GM12878 (cell line): ENCODE data around the gene C16orf87. TPM values are rescaled to one million over a fixed set of nuclear protein-coding genes. Genes with fewer than 3 reads are reported as not detected.

Source experiments
- ATAC-seq: fragments of 200-7000 bp; cut with Tn5 transposase; 3 replicates; pipeline ENCODE4 v1.9.1; 2020; ENCODE audit warnings: mild to moderate bottlenecking, moderate library complexity
- BruUV-seq: library from RNA; stranded (reverse); fragments of 400-500 nt; replicated peaks from 2 replicates; lab custom pipeline; 2021; lab: Mats Ljungman, UMichigan
- CTCF ChIA-PET: fragments of 300-600 bp; sonication (Branson Sonifier 250); formaldehyde crosslinking; extraction: SDS; loops from one replicate; lab custom pipeline; 2021; ENCODE audit warnings: inconsistent platforms; lab: Yijun Ruan, JAX
- POLR2A ChIA-PET: fragments of 350-600 bp; formaldehyde crosslinking; extraction: SDS; loops from one replicate; lab custom pipeline; 2021; ENCODE audit warnings: inconsistent platforms; lab: Charles Lee
- RAD21 ChIA-PET: fragments of 300-600 bp; sonication (Branson Sonifier 250); formaldehyde crosslinking; loops from one replicate; lab custom pipeline; 2023; ENCODE audit warnings: antibody characterized with exemption; ENCODE audit not compliant: unreplicated experiment; lab: Charles Lee
- SMC1A ChIA-PET: fragments of 300-600 bp; sonication (Branson Sonifier 250); formaldehyde crosslinking; loops from one replicate; lab custom pipeline; 2023; ENCODE audit not compliant: unreplicated experiment, uncharacterized antibody; lab: Charles Lee
- DNase-seq: peaks from one replicate; pipeline ENCODE4 v3.0.0-alpha.2; 2011; ENCODE audit warnings: low read depth, low spot score
- FAIRE-seq: peaks from 3 replicates; lab custom pipeline; 2011; peaks lifted over from hg19 to GRCh38; lab: Jason Lieb, UNC
- H2AFZ ChIP-seq: 2 replicates; pipeline ENCODE4 v1.6.0; 2011; ENCODE audit warnings: low read depth, low read length, control low read depth; ENCODE audit not compliant: control insufficient read depth
- H3K27ac ChIP-seq: 2 replicates; pipeline ENCODE4 v1.5.1; 2011; ENCODE audit warnings: control low read depth; ENCODE audit not compliant: control insufficient read depth, insufficient read depth
- H3K27me3 ChIP-seq, 2 experiments: replicated peaks in 1 of 2; 2 replicates each; pipeline versions ENCODE4 v1.6.0 to v1.6.1; 2011; ENCODE audit warnings: low read length in 1 of 2; ENCODE audit not compliant: control insufficient read depth in 2 of 2, insufficient read depth in 2 of 2
- H3K36me3 ChIP-seq, 2 experiments: 2 replicates each; pipeline ENCODE4 v1.5.1; 2011; ENCODE audit warnings: low read length in 1 of 2; ENCODE audit not compliant: control insufficient read depth in 2 of 2, insufficient read depth in 2 of 2
- H3K4me1 ChIP-seq: 2 replicates; pipeline ENCODE4 v1.6.1; 2011; ENCODE audit warnings: mild to moderate bottlenecking, low read length, moderate library complexity, mixed read lengths; ENCODE audit not compliant: control insufficient read depth, insufficient read depth
- H3K4me2 ChIP-seq: 2 replicates; pipeline ENCODE4 v1.6.0; 2011; ENCODE audit warnings: control low read depth; ENCODE audit not compliant: control insufficient read depth, insufficient read depth
- H3K4me3 ChIP-seq: fragments of 200-600 bp; sonication (generic); 2 replicates; pipeline ENCODE4 v1.5.1; 2016
- H3K79me2 ChIP-seq: 2 replicates; pipeline ENCODE4 v1.6.0; 2011; ENCODE audit warnings: low read length; ENCODE audit not compliant: control insufficient read depth, insufficient read depth
- H3K9ac ChIP-seq: 2 replicates; pipeline ENCODE4 v1.8.0; 2011; ENCODE audit warnings: low read length, control low read depth, mixed read lengths; ENCODE audit not compliant: control insufficient read depth, insufficient read depth
- H3K9me3 ChIP-seq: replicated peaks from 3 replicates; pipeline ENCODE4 v1.5.1; 2011; ENCODE audit warnings: mild to moderate bottlenecking, low read length; ENCODE audit not compliant: control insufficient read depth, insufficient read depth
- H4K20me1 ChIP-seq: 2 replicates; pipeline ENCODE4 v1.6.0; 2011; ENCODE audit not compliant: control insufficient read depth, insufficient read depth
- GATAD2B ChIP-seq: fragments of 450-650 bp; conservative IDR thresholded peaks from 2 replicates; pipeline ENCODE4 v1.6.1; 2017; ENCODE audit warnings: low read depth, mild to moderate bottlenecking, moderate library complexity
- KLF5 ChIP-seq: fragments of 450-650 bp; IDR thresholded peaks from 2 replicates; pipeline ENCODE4 v1.6.1; 2014; ENCODE audit warnings: mild to moderate bottlenecking; ENCODE audit not compliant: partially characterized antibody
- NFYB ChIP-seq: IDR thresholded peaks from 2 replicates; pipeline ENCODE4 v1.6.1; 2011; ENCODE audit warnings: low read depth, mild to moderate bottlenecking, low read length, improper control_type of control experiment, moderate library complexity; ENCODE audit not compliant: insufficient read depth
- RUNX3 ChIP-seq: IDR thresholded peaks from 2 replicates; pipeline ENCODE4 v1.6.1; 2012; ENCODE audit warnings: low read length, inconsistent platforms
- STAT1 ChIP-seq: fragments of 450-650 bp; conservative IDR thresholded peaks from 2 replicates; pipeline ENCODE4 v1.6.1; 2014; ENCODE audit warnings: antibody characterized with exemption, mild to moderate bottlenecking
- ZBED1 ChIP-seq: IDR thresholded peaks from 2 replicates; pipeline ENCODE4 v1.6.1; 2016; ENCODE audit warnings: borderline replicate concordance
- ZNF217 ChIP-seq: fragments of 450-650 bp; IDR thresholded peaks from 2 replicates; pipeline ENCODE4 v1.6.1; 2017; ENCODE audit warnings: antibody characterized with exemption, mild to moderate bottlenecking
- WGBS: methylation state at CpG from one replicate; pipeline ENCODE4 v1.1.6; 2016; ENCODE audit warnings: low lambda C conversion rate; ENCODE audit not compliant: insufficient replicate concordance, insufficient coverage; ENCODE audit errors: missing lambda C conversion rate; 5-methylcytosine and 5-hydroxymethylcytosine counted together
- in situ Hi-C: fragments of 300-500 bp; cut with MboI; formaldehyde crosslinking; loops from 9 replicates; pipeline ENCODE4 v1.14.3; 2018; ENCODE audit warnings: mixed read lengths
- intact Hi-C: fragments of 100-400 bp; cut with micrococcal nuclease; formaldehyde crosslinking; loops from one replicate; pipeline ENCODE4 v1.14.2; 2022; ENCODE audit not compliant: unreplicated experiment
- polyA plus RNA-seq, 11 experiments: library from polyadenylated mRNA; depleted of rRNA in 4 of 11; unstranded in 6 of 11; stranded (reverse) in 5 of 11; fragments of >200 nt; fragmentation: Nextera tagmentation in 4 of 11; fragmentation: Illumina TruSeq in 1 of 11; extraction: Ambion mirVana in 4 of 11; extraction: Trizol in 1 of 11; gene quantifications; 1 replicate in 1 of 11; 2 replicates in 10 of 11; pipeline versions ENCODE4 v1.2.1 to v1.2.3, GENCODE V29; 2011 to 2016; ENCODE audit warnings: inconsistent platforms in 2 of 11, missing spikeins in 2 of 11, low read depth in 1 of 11
- total RNA-seq, 4 experiments: library from RNA; depleted of rRNA in 3 of 4; stranded (reverse); fragments of >200 nt in 3 of 4; fragmentation: Illumina TruSeq in 1 of 4; extraction: Trizol in 1 of 4; gene quantifications; 2 replicates each; pipeline versions ENCODE4 v1.2.1 to v1.2.3, GENCODE V29; 2013 to 2021
- TF ChIP-seq, protein P1 (sequence below): fragments of 450-650 bp; formaldehyde crosslinking; IDR thresholded peaks from 2 replicates; pipeline ENCODE4 v1.4.0; 2022; ENCODE audit warnings: mild to moderate bottlenecking, moderate library complexity

Gene C16orf87
- total and polyA plus RNA-seq, 10 of the 15 experiments (the other 5 are each of a cell fraction or from before 2014, with no cell fraction given), result 18.4 to 72.6 (median 31.0) TPM

- no peak overlapping the region for H3K4me2 ChIP-seq
- ChIA-PET POLR2A (no interaction called here), RAD21 (interaction anchor here (1.5 kb wide), 1 partner anchor 176 kb away, joined by 5 read pairs; no protein-coding TSS in a partner anchor)
- FAIRE-seq, result no peak
- intact Hi-C loops, result no loop called here
- TF ChIP-seq STAT1 (no peak), NFYB (no peak), ZBED1 (no peak), ZNF217 (no peak), GATAD2B (no peak), KLF5 (no peak), RUNX3 (no peak)
- TF ChIP-seq, protein P1, sequence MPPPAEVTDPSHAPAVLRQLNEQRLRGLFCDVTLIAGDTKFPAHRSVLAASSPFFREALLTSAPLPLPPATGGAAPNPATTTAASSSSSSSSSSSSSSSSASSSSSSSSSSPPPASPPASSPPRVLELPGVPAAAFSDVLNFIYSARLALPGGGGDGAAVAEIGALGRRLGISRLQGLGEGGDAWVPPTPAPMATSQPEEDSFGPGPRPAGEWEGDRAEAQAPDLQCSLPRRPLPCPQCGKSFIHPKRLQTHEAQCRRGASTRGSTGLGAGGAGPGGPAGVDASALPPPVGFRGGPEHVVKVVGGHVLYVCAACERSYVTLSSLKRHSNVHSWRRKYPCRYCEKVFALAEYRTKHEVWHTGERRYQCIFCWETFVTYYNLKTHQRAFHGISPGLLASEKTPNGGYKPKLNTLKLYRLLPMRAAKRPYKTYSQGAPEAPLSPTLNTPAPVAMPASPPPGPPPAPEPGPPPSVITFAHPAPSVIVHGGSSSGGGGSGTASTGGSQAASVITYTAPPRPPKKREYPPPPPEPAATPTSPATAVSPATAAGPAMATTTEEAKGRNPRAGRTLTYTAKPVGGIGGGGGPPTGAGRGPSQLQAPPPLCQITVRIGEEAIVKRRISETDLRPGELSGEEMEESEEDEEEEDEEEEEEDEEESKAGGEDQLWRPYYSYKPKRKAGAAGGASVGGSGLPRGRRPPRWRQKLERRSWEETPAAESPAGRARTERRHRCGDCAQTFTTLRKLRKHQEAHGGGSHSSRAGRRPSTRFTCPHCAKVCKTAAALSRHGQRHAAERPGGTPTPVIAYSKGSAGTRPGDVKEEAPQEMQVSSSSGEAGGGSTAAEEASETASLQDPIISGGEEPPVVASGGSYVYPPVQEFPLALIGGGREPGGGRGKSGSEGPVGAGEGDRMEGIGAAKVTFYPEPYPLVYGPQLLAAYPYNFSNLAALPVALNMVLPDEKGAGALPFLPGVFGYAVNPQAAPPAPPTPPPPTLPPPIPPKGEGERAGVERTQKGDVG (CRISPR knock-in tag), result no peak
- TF ChIP-seq, all 136 proteins: peak for 0
- H3K27ac ChIP-seq, result no peak overlapping the region
- no peak for DNase-seq
- no peaks in the 10 kb centered on the region for H3K36me3 ChIP-seq
- in situ Hi-C loops, result no loop called here
- SMC1A ChIA-PET, result interaction anchor here (0.7 kb wide), 2 partner anchors 134 to 138 kb away, joined by 3 to 4 read pairs; no protein-coding TSS in a partner anchor
- no peak overlapping the region for H3K4me3 ChIP-seq
- H3K79me2 ChIP-seq, result no peaks in the 10 kb centered on the region
- BruUV-seq, result no TSS peak
- CTCF ChIA-PET, result interaction anchor here (0.6 to 1.9 kb wide), 5 partner anchors 15 to 189 kb away, joined by 3 to 8 read pairs (median 4); no protein-coding TSS in a partner anchor
- H3K9me3 ChIP-seq, result no peaks in the 10 kb centered on the region; the same call in 2 of the 3 replicates
- H2AFZ ChIP-seq, result no peak overlapping the region
- no peak overlapping the region for H3K9ac ChIP-seq
- ATAC-seq, result no peak
- H4K20me1 ChIP-seq, result no peaks in the 10 kb centered on the region
- no peaks in the 10 kb centered on the region for H3K27me3 ChIP-seq
- 59% methylated on average over 5 of the region's 5 CpGs for WGBS
- peaks cover 4% of the 10 kb centered on the region; the same call in 1 of the 2 replicates for H3K4me1 ChIP-seq
These were observed 18.1 kb upstream of the C16orf87 start for GRCh38 chr16:46848768-46849764.
